ENCODE results near the gene MOCOS.

MOCOS gene

GRCh38 chr18:36262971-36263370 is 75.7 kb downstream of the MOCOS start:
- no peak overlapping the region for H3K4me3 Mint-ChIP-seq
- peaks cover 16% of the 10 kb centered on the region for H3K4me1 Mint-ChIP-seq
- no peaks in the 10 kb centered on the region for H3K36me3 Mint-ChIP-seq (ENCODE audit: low read depth)
- no peak for TF ChIP-seq CTCF (IDR thresholded peaks at IDR 0.05; ENCODE audit: unreplicated experiment in 3 of 3)
- H3K9me3 Mint-ChIP-seq, result no peaks in the 10 kb centered on the region
- no peaks in the 10 kb centered on the region for H3K27me3 Mint-ChIP-seq (ENCODE audit: low read depth)
- H3K27ac Mint-ChIP-seq, result no peak overlapping the region

GRCh38 chr18:36264283-36264682 is 77.0 kb downstream of the MOCOS start:
- H3K27ac Mint-ChIP-seq, result no peak overlapping the region
- no peaks in the 10 kb centered on the region for H3K9me3 Mint-ChIP-seq
- no peak overlapping the region for H3K4me3 Mint-ChIP-seq
- peaks cover 16% of the 10 kb centered on the region for H3K4me1 Mint-ChIP-seq
- no peaks in the 10 kb centered on the region for H3K36me3 Mint-ChIP-seq (ENCODE audit: low read depth)
- no peak for TF ChIP-seq CTCF (IDR thresholded peaks at IDR 0.05; ENCODE audit: unreplicated experiment in 3 of 3)
- H3K27me3 Mint-ChIP-seq (ENCODE audit: low read depth), result no peaks in the 10 kb centered on the region

DNA sequence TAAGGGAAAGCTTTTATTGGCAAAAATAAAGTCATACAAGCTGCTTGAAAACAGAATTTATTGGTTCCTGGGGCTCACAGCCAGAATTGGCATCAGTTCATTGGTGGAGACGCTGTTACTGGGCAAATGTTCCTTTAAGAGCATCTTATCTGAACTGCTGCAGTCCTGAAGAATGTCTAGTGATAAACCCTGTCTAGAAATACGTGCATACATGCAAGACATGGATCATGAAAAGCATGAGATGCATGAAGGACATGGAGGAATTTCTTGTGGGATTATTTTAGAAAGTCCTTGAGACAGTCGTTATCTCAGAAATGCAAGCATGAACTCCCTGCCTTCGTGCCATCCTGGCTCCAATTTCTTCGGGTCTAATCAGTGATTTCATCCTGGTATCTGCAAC is 77.7 kb downstream of the MOCOS start:
- no peak overlapping the region for H3K27ac Mint-ChIP-seq
- peaks cover 16% of the 10 kb centered on the region for H3K4me1 Mint-ChIP-seq
- H3K27me3 Mint-ChIP-seq (ENCODE audit: low read depth), result no peaks in the 10 kb centered on the region
- no peak overlapping the region for H3K4me3 Mint-ChIP-seq
- no peak for TF ChIP-seq CTCF (IDR thresholded peaks at IDR 0.05; ENCODE audit: unreplicated experiment in 3 of 3)
- H3K36me3 Mint-ChIP-seq (ENCODE audit: low read depth), result no peaks in the 10 kb centered on the region
- H3K9me3 Mint-ChIP-seq, result no peaks in the 10 kb centered on the region

DNA sequence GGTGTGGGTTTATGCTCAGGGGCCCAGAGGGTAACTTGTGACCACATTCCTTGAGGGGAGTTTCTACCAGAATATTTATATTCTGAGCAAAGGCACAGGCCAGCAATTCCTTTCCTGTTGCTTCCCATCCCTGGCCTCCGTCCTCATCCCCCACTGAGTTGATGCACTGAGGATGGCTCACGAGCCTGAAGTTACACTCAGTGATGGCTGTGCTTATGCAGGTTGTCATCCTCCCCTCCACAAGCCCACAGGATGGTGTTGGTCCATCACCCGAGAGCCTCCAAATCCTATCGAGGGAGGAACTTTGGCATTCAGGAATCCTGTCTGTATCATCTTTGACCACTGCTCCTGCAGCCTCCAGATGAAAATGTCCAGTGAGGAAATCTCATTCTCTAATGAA is 81.9 kb downstream of the MOCOS start:
- Mint-ChIP-seq H3K9me3 (no peaks in the 10 kb centered on the region), H3K4me3 (no peak overlapping the region), H3K4me1 (peaks cover 16% of the 10 kb centered on the region), H3K27me3 (ENCODE audit: low read depth) (no peaks in the 10 kb centered on the region), H3K27ac (no peak overlapping the region), H3K36me3 (ENCODE audit: low read depth) (no peaks in the 10 kb centered on the region)
- no peak for TF ChIP-seq CTCF (IDR thresholded peaks at IDR 0.05; ENCODE audit: unreplicated experiment in 3 of 3)

DNA sequence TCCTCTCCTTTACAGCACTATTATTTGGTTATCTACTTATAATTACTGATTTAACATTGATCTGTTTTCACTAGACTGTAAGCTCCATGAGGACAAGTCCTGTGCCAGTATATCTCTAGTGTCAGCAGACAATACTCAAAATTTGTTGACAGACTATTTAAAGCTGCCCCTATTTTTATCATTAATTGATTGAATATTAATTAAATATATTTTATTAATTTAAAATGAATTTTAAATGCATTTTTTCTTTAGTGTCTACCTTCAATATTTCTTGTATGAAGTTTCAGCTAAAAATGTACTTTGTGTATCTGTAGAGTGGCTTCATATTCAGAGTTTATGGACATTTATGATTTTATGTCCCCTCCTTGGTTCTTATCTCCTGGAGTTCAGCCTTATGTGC is 83.9 kb downstream of the MOCOS start:
- no peak overlapping the region for H3K4me3 Mint-ChIP-seq
- peaks cover 11% of the 10 kb centered on the region for H3K4me1 Mint-ChIP-seq
- peaks cover 3% of the 10 kb centered on the region for H3K27me3 Mint-ChIP-seq (ENCODE audit: low read depth)
- no peaks in the 10 kb centered on the region for H3K9me3 Mint-ChIP-seq
- no peak for TF ChIP-seq CTCF (IDR thresholded peaks at IDR 0.05; ENCODE audit: unreplicated experiment in 3 of 3)
- no peaks in the 10 kb centered on the region for H3K36me3 Mint-ChIP-seq (ENCODE audit: low read depth)
- H3K27ac Mint-ChIP-seq, result no peak overlapping the region

- H3K4me1 Mint-ChIP-seq, result no peaks in the 10 kb centered on the region
- no peaks in the 10 kb centered on the region for H3K36me3 Mint-ChIP-seq (ENCODE audit: low read depth)
- H3K27ac Mint-ChIP-seq, result no peak overlapping the region
- no peak overlapping the region for H3K4me3 Mint-ChIP-seq
- H3K27me3 Mint-ChIP-seq (ENCODE audit: low read depth), result peaks cover 7% of the 10 kb centered on the region
- no peak for TF ChIP-seq CTCF (IDR thresholded peaks at IDR 0.05; ENCODE audit: unreplicated experiment in 3 of 3)
- no peaks in the 10 kb centered on the region for H3K9me3 Mint-ChIP-seq
These were observed 86.0 kb downstream of the MOCOS start for GRCh38 chr18:36273347-36273746.
